ENCODE measurements around the gene RPSA. TPM values are rescaled to one million over a fixed set of nuclear protein-coding genes. Genes with fewer than 3 reads are reported as not detected.

The RPSA gene
- total RNA-seq, 1 donor from 2014 or later: 716 TPM

DNA sequence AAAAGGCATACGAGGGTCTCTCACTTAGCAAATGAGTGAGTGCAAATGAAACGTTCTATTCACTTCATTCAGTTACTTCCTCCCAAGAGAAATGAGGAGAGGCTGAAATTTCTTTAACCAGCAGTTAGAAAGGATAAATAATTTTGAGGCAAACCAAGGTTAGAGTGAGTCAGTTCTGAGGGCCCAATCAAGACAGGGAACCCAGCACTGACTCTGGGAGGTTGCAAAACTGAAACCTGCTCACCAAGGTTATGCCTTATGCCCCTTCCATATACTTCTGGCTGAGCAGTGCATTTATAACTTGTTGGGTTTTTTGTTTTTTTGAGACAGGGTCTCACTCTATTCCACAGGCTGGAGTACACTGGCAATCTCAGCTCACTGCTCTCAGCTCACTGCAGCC is 4.5 kb upstream of the RPSA start:
- Mint-ChIP-seq H3K27ac (ENCODE audit: unreplicated experiment) (no peak overlapping the region), H3K9me3 (ENCODE audit: unreplicated experiment) (peaks cover 5% of the 10 kb centered on the region), H3K4me3 (ENCODE audit: unreplicated experiment) (no peak overlapping the region), H3K27me3 (ENCODE audit: unreplicated experiment) (peaks cover 5% of the 10 kb centered on the region), H3K36me3 (ENCODE audit: unreplicated experiment) (no peaks in the 10 kb centered on the region), H3K4me1 (ENCODE audit: low read depth, unreplicated experiment) (no peaks in the 10 kb centered on the region)
- TF ChIP-seq, protein P1, sequence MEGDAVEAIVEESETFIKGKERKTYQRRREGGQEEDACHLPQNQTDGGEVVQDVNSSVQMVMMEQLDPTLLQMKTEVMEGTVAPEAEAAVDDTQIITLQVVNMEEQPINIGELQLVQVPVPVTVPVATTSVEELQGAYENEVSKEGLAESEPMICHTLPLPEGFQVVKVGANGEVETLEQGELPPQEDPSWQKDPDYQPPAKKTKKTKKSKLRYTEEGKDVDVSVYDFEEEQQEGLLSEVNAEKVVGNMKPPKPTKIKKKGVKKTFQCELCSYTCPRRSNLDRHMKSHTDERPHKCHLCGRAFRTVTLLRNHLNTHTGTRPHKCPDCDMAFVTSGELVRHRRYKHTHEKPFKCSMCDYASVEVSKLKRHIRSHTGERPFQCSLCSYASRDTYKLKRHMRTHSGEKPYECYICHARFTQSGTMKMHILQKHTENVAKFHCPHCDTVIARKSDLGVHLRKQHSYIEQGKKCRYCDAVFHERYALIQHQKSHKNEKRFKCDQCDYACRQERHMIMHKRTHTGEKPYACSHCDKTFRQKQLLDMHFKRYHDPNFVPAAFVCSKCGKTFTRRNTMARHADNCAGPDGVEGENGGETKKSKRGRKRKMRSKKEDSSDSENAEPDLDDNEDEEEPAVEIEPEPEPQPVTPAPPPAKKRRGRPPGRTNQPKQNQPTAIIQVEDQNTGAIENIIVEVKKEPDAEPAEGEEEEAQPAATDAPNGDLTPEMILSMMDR (IDR thresholded peaks at IDR 0.05; ENCODE audit: partially characterized antibody, unreplicated experiment): no peak
- DNase-seq: no peak

DNA sequence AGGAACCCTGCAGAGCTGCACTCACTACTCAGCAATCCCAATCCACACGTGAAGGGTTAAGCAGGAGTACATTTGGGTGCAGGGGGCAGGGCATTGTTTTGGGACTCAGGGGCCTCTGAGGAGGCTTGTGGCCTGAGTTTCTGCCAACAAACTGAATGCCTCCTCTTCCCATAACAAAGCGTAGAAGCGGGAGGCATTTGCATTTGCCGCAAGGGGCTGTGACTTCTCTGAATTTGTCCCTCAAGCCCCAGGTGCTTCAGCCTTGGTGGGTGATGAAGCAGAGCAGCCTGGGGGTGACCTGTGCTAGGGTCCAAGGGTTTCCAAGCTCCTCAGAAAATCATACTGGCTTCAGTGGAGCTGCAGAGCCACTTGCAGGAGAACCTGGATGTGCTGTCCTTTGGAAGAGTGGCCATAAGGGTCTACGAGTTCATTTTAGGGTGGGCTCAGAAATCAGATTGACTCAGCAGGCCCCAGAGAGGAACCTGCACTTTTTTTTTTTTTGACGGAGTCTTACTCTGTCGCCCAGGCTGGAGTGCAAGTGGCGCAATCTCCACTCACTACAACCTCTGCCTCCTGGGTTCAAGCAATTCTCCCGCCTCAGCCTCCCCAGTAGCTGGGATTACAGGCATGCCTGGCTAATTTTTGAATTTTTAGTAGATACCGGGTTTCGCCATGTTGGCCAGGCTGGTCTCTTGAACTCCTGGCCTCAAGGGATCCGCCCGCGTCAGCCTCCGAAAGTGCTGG is 1.4 kb upstream of the RPSA start:
- Mint-ChIP-seq H3K4me1 (ENCODE audit: low read depth, unreplicated experiment) (peaks cover 7% of the 10 kb centered on the region), H3K36me3 (ENCODE audit: unreplicated experiment) (no peaks in the 10 kb centered on the region), H3K27ac (ENCODE audit: unreplicated experiment) (no peak overlapping the region), H3K4me3 (ENCODE audit: unreplicated experiment) (peak overlapping the region; percentile 92), H3K9me3 (ENCODE audit: unreplicated experiment) (peaks cover 8% of the 10 kb centered on the region), H3K27me3 (ENCODE audit: unreplicated experiment) (peaks cover 5% of the 10 kb centered on the region)
- DNase-seq: no peak
- TF ChIP-seq, protein P1 (IDR thresholded peaks at IDR 0.05; ENCODE audit: partially characterized antibody, unreplicated experiment): no peak

DNA sequence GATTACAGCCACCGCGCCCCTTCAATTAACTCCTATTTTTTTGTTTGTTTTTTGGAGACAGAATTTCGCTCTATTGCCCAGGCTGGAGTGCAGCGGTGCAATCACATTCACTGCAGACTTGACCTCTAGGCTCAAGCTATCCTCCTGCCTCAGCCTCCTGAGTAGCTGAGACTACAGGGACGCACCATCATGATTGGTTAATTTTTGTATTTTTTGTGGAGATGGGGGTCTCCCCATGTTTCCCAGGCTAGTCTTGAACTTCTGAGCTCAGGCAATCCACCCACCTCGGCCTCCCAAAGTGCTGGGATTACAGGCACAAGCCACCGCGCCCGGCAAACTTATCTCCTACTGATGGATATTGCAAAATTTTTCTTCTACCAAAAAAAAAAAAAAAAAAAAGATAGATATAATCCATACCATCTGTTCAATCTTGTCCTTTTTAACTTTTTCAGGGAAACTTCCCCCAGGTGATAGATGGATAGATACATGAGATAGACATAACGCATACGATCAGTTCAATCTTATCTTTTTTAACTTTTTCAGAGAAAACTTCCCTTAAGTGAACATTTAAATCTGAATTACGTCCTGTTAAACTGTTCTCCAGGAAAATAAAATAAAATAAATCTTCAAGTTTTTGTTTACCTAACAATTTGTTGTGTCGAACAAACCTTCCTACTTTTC is 693 bp upstream of the RPSA start:
- TF ChIP-seq, protein P1 (IDR thresholded peaks at IDR 0.05; ENCODE audit: partially characterized antibody, unreplicated experiment): no peak
- peaks cover 8% of the 10 kb centered on the region for H3K9me3 Mint-ChIP-seq (ENCODE audit: unreplicated experiment)
- H3K36me3 Mint-ChIP-seq (ENCODE audit: unreplicated experiment): no peaks in the 10 kb centered on the region
- peaks cover 7% of the 10 kb centered on the region for H3K4me1 Mint-ChIP-seq (ENCODE audit: low read depth, unreplicated experiment)
- peak overlapping the region; percentile 92 for H3K4me3 Mint-ChIP-seq (ENCODE audit: unreplicated experiment)
- DNase-seq: no peak
- H3K27me3 Mint-ChIP-seq (ENCODE audit: unreplicated experiment): peaks cover 5% of the 10 kb centered on the region
- peak overlapping the region; percentile 98 for H3K27ac Mint-ChIP-seq (ENCODE audit: unreplicated experiment)

DNA sequence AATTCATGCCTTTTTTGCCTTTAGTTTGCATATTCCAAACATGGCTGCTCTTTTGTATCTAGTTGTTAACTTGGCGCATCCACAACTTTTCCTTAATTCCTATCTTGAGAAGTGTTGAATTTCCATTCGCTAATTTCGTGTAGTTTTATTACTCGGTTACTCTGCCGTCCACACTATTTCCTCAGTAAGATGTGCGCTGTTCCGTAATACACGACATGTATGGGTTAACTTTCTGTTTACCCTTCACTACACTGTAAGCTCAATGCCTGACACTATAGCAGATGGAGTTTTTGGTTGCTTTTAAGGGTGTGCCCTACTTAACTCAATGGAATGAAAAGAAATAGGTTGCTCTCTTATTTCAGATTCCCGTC is 724 bp downstream of the RPSA start:
- Mint-ChIP-seq H3K4me1 (ENCODE audit: low read depth, unreplicated experiment) (peaks cover 7% of the 10 kb centered on the region), H3K27ac (ENCODE audit: unreplicated experiment) (peak overlapping the region; percentile 44), H3K9me3 (ENCODE audit: unreplicated experiment) (peaks cover 8% of the 10 kb centered on the region), H3K36me3 (ENCODE audit: unreplicated experiment) (no peaks in the 10 kb centered on the region), H3K27me3 (ENCODE audit: unreplicated experiment) (peaks cover 5% of the 10 kb centered on the region), H3K4me3 (ENCODE audit: unreplicated experiment) (peak overlapping the region; percentile 92)
- TF ChIP-seq, protein P1 (IDR thresholded peaks at IDR 0.05; ENCODE audit: partially characterized antibody, unreplicated experiment): no peak
- DNase-seq: no peak
